Tibial nerve (tissue), 4 donors: Measurements from ENCODE around the gene RPS5.

Source experiments
- CTCF ChIP-seq, 5 experiments: fragments of 200-600 bp in 3 of 5; fragments of 450-650 bp in 2 of 5; sonication (generic) in 3 of 5; IDR thresholded peaks; one replicate each; pipeline ENCODE4 v1.5.1; 2016 to 2019; ENCODE audit warnings: antibody characterized with exemption in 5 of 5, mild to moderate bottlenecking in 3 of 5, moderate library complexity in 2 of 5
- EP300 ChIP-seq, 2 donors: sonication (generic); formaldehyde crosslinking; IDR thresholded peaks; one replicate each; pipeline ENCODE4 v1.6.1; 2017; ENCODE audit warnings: antibody characterized with exemption in 2 of 2, mild to moderate bottlenecking in 1 of 2
- POLR2A ChIP-seq, 2 donors: fragments of 450-650 bp; IDR thresholded peaks; one replicate each; pipeline ENCODE4 v1.6.1; 2017; ENCODE audit warnings: antibody characterized with exemption in 2 of 2, mild to moderate bottlenecking in 2 of 2, moderate library complexity in 2 of 2

GRCh38 chr19:58400316-58400915, 13.3 kb downstream of the RPS5 start:
- no peak for TF ChIP-seq CTCF (IDR thresholded peaks at IDR 0.05)
- no peak for TF ChIP-seq POLR2A (IDR thresholded peaks at IDR 0.05)
- no peak for TF ChIP-seq EP300 (IDR thresholded peaks at IDR 0.05)
